ENCODE data around the gene SERPINI1.

DNA sequence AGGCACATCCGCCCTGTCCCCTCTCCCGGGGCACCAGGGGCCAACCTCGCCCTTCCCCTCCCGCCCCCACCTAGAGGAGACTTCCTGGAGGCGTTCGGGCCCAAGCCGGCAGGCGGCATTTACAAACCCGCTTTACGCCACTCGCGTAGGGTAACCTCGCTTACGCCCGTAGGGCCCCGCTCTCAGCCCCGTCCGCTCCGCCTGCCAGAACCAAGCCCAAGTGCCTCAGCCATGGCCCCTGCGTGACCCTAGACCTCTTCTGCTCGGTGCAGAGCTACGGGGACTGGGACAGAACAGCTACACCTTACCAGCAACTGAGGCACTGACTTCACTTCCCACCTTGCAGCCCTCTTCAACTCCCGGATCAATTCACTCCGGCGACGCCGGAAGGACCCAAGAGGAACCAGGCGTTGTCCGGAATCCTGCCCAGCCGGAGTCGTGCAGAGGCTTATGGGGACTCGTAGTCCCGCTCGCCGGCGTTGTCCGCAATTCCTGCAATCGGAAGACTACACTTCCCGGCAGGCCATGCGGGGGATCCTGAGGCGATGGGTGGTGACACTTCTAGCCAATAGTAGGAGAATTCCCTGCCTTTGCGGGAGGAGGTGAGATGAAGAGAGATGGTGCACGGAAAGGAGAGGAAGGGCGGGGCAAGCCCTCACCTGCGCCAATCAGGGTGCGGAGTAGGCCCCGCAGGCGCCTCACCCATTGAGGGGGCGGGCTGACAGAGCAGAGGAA is 856 bp upstream of the SERPINI1 start, which contains the start of gene PDCD10:
- TF ChIP-seq POLR2A (IDR thresholded peaks at IDR 0.05; ENCODE audit: low read length) (peak; percentile 82), GATA1 (IDR thresholded peaks at IDR 0.05; ENCODE audit: low read depth, low read length) (no peak)

Data from erythroblast (primary cell).